ENCODE measurements around the gene PHLDB1. TPM values are rescaled to one million over a fixed set of nuclear protein-coding genes. Genes with fewer than 3 reads are reported as not detected.
"Not testable (repeated sequence)": the region's sequence is repeated elsewhere in the genome, so short reads cannot be mapped to it uniquely, and the experiment has no call there.

The PHLDB1 gene
- total RNA-seq, 1 donor, result 93.5 TPM

DNA sequence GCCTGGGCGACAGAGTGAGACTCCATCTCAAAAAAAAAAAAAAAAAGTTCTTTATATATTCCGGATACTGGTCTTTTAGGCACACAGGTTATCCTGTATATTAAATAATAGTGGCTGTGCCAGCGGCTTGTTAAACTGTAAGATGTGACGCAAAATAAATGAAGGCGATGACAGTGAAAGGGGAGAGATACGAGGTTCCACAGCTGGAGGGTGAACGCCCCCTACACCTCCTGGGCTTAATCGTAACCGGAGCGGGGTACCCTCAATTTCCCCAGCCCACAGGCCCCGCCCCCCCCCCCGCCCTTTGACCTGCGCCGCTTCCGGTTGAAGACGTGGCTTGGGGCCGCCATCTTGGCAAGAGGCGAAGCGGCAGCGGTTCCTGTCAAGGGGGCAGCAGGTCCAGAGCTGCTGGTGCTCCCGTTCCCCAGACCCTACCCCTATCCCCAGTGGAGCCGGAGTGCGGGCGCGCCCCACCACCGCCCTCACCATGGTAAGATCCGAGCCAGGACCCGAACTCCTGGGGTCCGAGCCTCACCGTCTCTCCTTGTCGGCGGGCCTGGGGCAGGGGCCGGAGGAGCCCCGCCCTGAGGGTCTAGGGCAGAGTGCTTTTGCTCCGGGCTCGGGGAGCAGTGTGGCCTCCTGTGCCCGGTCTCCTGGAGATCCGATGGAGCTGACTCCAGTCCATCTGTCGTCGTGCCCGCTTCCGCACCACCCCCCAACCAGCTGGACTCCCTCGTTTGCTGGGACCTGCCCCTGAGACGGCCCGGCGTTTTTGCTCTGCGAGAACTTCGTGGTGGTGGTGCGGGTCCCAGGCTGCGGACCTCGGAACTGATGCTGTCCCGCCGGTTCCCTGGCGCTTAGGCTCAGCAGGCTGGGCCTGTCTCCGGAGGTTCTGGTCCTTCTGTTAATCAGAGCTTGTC is 35.1 kb upstream of the PHLDB1 start, which contains the start of gene ARCN1:
Gene ARCN1 (plus strand): TSS at position 349 of the 920 bp plus-strand sequence. CDS start 139 bp downstream, at position 488.
- H3K4me3 ChIP-seq (ENCODE audit: low read depth, low read length), result peak within 1 kb of the TSS; percentile 91
- TF ChIP-seq, protein P1, sequence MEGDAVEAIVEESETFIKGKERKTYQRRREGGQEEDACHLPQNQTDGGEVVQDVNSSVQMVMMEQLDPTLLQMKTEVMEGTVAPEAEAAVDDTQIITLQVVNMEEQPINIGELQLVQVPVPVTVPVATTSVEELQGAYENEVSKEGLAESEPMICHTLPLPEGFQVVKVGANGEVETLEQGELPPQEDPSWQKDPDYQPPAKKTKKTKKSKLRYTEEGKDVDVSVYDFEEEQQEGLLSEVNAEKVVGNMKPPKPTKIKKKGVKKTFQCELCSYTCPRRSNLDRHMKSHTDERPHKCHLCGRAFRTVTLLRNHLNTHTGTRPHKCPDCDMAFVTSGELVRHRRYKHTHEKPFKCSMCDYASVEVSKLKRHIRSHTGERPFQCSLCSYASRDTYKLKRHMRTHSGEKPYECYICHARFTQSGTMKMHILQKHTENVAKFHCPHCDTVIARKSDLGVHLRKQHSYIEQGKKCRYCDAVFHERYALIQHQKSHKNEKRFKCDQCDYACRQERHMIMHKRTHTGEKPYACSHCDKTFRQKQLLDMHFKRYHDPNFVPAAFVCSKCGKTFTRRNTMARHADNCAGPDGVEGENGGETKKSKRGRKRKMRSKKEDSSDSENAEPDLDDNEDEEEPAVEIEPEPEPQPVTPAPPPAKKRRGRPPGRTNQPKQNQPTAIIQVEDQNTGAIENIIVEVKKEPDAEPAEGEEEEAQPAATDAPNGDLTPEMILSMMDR (IDR thresholded peaks at IDR 0.05; ENCODE audit: insufficient read depth, low read length), result no peak
- peak; percentile 75 for DNase-seq (ENCODE audit: low read depth)

DNA sequence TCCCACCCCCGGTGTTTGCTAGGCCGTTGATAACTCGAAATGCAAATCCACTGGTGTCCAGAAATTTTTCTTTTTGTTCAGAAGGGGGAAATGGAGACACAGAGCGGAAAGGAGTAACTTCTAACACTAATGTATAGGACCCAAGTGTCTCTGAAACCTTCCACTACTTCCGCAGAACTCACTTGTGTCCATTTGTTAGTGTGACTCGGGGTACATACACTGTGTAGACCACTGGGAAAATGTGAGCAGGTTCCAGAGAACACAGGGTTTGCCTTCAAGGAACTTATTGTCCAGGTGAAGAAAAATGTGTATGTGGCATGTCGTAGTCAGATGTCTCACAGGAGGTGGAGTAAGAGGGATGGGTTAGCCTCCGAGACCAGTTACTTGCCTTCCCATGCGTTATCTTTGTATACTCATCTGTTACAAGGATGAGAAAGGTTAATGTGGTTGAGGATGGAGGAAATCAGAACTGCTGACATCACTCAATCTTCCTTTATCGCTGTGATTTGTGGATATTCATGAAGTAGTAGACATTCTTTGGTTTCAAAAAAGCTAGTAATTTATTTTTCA is 34.3 kb upstream of the PHLDB1 start:
- TF ChIP-seq, protein P1 (IDR thresholded peaks at IDR 0.05; ENCODE audit: insufficient read depth, low read length), result no peak
- H3K4me3 ChIP-seq (ENCODE audit: low read depth, low read length), result peak overlapping the region; percentile 91
- DNase-seq (ENCODE audit: low read depth), result peak; percentile 57

DNA sequence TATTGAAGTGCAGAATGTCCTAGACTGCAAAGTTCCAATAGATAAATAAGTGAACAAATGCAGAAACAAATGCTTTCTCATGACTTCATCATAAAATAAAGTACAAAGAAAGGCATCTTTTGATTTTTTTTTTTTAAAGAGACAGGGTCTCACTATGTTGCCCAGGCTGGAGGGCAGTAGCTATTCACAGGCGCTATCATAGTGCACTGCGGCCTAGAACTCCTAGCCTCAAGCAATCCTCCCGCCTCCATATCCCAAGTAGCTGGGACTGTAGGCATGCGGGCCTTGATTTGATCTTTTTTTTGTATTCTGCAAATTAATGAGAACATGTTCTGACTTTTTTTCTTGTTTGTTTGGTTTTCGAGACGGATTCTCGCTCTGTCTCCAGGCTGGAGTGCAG is 32.8 kb upstream of the PHLDB1 start:
- H3K4me3 ChIP-seq (ENCODE audit: low read depth, low read length), result peak overlapping the region; percentile 53
- TF ChIP-seq, protein P1 (IDR thresholded peaks at IDR 0.05; ENCODE audit: insufficient read depth, low read length), result no peak
- no peak for DNase-seq (ENCODE audit: low read depth)

DNA sequence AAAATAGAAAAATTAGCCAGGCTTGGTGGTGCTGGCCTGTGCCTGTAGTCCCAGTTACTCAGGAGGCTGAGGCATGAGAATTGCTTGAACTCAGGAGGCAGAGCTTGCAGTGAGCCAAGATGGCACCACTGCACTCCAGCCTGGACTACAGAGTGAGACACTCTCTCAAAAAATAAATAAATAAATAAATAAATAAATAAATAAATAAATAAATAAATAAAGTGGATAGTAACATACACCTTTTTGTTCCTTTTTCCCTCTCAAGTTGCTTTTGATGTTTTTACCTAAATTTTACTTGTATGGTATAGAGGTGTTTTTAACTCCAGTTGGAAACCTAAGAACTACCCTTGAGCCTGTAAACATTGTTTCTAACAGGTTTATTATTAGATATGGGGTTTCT is 29.4 kb upstream of the PHLDB1 start:
- DNase-seq (ENCODE audit: low read depth); H3K4me3 ChIP-seq (ENCODE audit: low read depth, low read length): not testable (repeated sequence)

DNA sequence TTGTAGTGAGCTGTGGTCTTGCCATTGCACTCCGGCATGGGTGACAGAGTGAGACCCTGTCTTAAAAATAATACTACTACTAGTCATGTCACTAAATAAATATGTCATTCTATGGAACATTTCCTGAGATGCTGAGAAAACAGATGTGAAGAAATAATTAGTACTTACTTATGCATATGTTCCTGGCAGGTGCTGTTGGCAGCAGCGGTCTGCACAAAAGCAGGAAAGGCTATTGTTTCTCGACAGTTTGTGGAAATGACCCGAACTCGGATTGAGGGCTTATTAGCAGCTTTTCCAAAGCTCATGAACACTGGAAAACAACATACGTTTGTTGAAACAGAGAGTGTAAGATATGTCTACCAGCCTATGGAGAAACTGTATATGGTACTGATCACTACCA is 26.4 kb upstream of the PHLDB1 start:
- TF ChIP-seq, protein P1 (IDR thresholded peaks at IDR 0.05; ENCODE audit: insufficient read depth, low read length), result no peak
- no peak for DNase-seq (ENCODE audit: low read depth)
- H3K4me3 ChIP-seq (ENCODE audit: low read depth, low read length), result no peak overlapping the region

DNA sequence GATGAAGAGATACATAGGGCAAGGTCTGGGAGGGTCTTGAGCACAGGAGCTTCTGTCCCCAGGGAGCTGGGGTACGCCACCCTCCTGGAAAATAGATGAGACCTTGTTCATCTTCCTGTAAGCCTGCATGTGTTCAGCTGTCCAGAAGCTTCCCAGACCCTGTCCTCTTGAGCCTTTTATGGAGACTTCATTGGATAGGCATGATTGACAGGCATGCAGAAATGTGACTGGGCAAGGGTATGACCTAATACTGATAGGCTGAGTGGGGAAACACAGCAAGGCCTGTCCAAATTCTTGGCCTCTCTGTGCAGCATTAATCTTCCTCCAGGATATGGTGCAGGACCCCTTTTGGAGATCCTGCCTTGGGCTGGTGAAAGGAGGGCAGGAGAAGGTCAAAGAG is 19.5 kb upstream of the PHLDB1 start:
- no peak overlapping the region for H3K4me3 ChIP-seq (ENCODE audit: low read depth, low read length)
- DNase-seq (ENCODE audit: low read depth), result no peak
- TF ChIP-seq, protein P1 (IDR thresholded peaks at IDR 0.05; ENCODE audit: insufficient read depth, low read length), result no peak

DNA sequence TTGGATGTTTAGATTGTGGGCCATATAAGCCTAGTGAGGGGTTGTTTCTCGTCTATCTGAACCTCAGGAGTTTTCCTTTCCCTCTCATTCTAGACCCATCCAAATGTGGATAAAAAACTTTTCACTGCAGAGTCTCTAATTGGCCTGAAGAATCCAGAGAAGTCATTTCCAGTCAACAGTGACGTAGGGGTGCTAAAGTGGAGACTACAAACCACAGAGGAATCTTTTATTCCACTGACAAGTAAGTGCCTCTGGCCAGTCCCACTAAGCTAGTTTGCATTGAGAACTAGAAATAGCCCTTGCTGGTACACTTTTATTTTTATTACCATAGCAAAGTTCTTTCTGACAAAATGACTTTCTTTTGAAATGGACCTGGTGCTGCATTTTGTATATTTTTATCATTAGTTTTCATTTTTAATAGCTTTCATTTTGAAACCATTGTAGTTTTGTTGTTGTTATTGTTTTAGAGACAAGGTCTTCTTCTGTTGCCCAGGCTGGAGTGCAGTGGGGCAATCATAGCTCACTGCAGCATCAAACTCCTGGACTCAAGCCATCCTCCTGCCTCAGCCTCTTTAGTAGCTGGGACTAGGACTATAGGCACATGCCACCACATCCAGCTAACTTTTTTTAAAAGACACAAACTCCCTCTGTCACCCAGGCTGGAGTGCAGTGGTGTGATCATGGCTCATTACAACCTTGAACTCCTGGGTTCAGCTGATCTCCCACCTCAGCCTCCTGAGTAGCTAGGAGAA is 14.6 kb upstream of the PHLDB1 start:
- no peak overlapping the region for H3K4me3 ChIP-seq (ENCODE audit: low read depth, low read length)
- DNase-seq (ENCODE audit: low read depth), result peak; percentile 40
- TF ChIP-seq, protein P1 (IDR thresholded peaks at IDR 0.05; ENCODE audit: insufficient read depth, low read length), result no peak

Measured in fibroblast of the aortic adventitia (primary cell).